Activated CD8-positive, alpha-beta memory T cell treated with anti-CD3 and anti-CD28 coated beads for 48 hours (primary cell): Measurements from ENCODE around the gene ADAP1.
"Not testable (repeated sequence)": the region's sequence is repeated elsewhere in the genome, so short reads cannot be mapped to it uniquely, and the experiment has no call there.

Experiments used
- DNase-seq, 3 experiments: peaks; one replicate each; pipeline ENCODE4 v3.0.0-alpha.2; 2020; ENCODE audit warnings: low read depth in 2 of 3, low spot score in 2 of 3

ADAP1 gene

GRCh38 chr7:954330-955238, at the start of gene ADAP1:
ADAP1 (minus strand) TSS chr7:954680; CDS start chr7:954477, 203 bp downstream.
- DNase-seq: peak in 1 of 3 experiments; percentile 44

- not testable (repeated sequence) for DNase-seq
Observed at GRCh38 chr7:1002445-1002844, 48.0 kb upstream of the ADAP1 start.

DNA sequence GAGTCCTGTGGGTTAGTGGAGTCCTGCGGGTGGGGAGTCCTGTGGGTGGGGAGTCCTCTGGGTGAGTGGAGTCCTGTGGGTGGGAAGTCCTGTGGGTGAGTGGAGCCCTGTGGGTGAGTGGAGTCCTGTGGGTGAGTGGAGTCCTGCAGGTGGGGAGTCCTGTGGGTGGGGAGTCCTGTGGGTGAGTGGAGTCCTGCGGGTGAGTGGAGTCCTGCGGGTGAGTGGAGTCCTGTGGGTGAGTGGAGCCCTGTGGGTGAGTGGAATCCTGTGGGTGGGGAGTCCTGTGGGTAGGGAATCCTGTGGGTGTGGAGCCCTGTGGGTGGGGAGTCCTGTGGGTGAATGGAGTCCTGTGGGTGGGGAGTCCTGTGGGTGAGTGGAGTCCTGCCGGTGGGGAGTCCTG, 47.5 kb upstream of the ADAP1 start:
- not testable (repeated sequence) for DNase-seq

GRCh38 chr7:1001069-1001770, 46.7 kb upstream of the ADAP1 start:
- DNase-seq: not testable (repeated sequence)

DNA sequence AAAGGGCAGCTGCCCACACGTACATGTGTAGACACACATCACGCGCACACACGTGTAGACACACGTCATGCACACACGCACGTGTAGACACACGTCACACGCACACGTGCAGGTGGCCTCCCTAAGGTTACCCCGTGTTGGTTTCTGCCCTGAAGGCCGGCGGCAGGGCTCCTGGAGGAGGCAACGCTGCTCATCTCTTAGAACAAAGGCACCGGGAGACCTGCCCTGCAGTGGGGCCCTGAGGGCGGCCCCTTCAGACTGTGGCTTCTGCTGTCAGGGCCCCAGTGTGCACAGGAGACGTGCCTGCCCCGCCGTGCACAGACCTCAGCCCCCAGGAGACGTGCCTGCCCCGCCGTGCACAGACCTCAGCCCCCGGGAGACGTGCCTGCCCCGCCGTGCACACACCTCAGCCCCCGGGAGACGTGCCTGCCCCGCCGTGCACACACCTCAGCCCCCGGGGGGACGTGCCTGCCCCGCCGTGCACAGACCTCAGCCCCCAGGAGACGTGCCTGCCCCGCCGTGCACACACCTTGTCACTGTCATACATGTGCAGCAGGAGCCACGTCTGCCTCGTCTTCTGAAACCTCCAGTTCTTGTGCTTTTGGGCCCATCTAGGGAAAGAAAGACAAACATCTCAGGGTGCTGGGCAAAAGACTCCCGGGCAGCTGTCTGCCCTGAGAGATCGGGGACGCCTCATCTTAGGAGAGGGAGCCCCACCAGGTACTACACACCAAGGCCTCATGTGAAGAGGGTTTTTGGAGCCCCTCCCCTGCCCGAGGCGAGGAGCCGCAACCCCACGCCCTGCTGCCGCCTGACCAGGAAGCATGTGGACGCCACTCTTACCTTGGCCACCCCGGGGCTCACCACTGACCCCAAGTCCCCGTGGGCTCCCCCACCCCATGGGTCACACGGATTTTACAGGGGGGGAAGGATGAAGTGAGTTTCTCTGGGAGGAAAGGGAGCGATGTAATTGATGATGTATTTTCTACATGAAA, 45.8 kb upstream of the ADAP1 start:
- DNase-seq: no peak

- no peak for DNase-seq
Observed at GRCh38 chr7:999149-999879, 44.8 kb upstream of the ADAP1 start.

DNA sequence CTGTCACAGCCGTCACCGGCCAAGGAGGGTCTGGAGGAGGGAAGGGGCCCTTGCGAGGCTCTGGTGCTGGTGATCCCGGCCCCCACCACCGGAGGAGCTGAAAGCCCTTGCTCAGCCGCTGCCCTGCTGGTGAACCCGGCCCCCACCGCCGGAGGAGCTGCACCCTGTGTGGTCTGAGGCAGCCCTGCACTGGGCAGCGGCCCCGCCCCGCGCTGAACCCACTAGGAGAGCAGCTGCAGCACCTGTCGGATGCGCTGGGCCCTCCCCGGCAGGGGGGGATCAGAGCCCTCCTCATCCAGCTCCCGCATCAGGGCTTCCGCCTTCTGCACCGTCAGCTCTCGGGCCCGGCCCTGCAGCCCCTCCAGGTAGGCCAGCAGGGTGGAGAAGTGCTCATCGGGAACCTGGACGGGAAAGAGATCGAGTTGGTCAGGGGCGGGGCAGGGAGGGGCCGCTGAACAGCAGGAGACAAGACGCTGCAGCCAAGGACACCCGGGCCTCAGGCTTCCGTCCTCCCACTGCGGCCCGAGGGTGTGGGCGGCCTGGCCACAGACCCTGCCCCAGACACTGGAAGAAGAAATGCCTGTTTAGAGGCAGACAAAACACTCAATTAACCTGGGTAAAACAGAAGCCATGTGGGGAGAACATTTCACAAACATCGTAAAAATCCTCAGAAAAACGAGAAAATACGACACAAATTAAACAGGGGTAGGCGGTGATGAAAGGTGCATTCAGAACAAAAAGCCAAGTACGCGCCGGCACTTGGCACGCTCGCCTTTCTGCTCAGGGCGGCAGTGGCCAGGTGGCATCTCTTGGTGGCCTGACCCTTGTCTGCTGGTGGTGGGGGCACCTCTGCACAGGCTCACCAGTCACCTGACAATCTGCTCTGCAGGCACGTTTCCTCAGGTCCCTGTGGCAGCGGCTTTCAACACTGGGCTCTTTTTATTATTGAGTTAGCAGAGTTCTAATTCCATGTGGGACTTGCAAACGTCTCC, 43.2 kb upstream of the ADAP1 start:
- no peak for DNase-seq

DNA sequence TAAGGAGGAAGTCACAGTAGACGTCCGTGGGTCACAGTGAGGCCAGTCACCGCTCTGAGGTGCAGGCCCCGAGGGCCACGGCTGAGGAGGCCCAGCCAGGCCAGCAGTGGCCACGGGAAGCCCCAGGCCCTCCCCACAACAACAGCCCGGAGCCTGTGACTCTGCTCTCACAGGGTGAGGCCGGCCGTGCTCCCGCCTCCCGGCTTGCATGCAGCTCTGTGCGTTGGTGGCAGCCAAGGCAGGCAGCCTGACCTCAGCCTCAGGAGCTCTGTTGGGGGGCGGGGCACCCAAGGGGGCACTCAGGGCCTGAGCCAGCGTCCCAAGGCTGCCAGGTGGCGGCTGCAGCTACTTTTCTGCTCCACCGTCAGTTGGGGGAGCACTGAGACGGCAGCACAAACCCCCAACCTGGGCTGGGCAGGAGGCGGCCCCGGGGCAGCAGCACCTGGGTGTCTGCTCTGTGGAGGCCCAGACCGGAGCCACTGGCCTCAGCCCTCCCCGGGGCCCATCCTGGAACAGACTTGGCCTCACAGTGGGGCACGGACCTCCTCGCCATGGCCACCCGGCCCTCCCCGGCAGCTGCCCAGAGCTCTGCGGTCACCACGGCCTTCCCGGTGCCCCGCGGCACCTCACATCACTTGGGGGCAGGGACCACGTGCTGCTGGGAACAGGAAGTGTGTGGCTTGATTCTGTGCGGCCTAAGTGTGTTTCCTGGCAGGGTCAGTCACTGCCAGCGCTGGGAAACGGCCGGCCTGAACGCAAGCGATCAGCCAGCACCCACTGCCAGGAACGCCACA, 41.8 kb upstream of the ADAP1 start:
- DNase-seq: no peak

GRCh38 chr7:995571-995970, 41.1 kb upstream of the ADAP1 start:
- no peak for DNase-seq

GRCh38 chr7:994592-995308, 40.3 kb upstream of the ADAP1 start:
- DNase-seq: no peak

- peak; percentile 82 to 96 (median 87) for DNase-seq
Observed at GRCh38 chr7:992709-993607, 38.5 kb upstream of the ADAP1 start.

- no peak for DNase-seq
Observed at GRCh38 chr7:991729-992656, 37.5 kb upstream of the ADAP1 start.

GRCh38 chr7:990933-991728, 36.7 kb upstream of the ADAP1 start:
- DNase-seq: no peak

GRCh38 chr7:990352-990932, 36.0 kb upstream of the ADAP1 start:
- no peak for DNase-seq
